Upper lobe of left lung (tissue), 4 donors: ENCODE results near the gene MICA.

Experiments
- POLR2A ChIP-seq, 4 donors: fragments of 450-650 bp; IDR thresholded peaks; one replicate each; pipeline ENCODE4 v1.5.1; 2016 to 2017; ENCODE audit warnings: antibody characterized with exemption in 4 of 4, mild to moderate bottlenecking in 2 of 4
- POLR2AphosphoS5 ChIP-seq, 2 donors: sonication (generic); formaldehyde crosslinking; IDR thresholded peaks; one replicate each; pipeline ENCODE4 v1.5.1; 2017; ENCODE audit warnings: antibody characterized with exemption in 2 of 2
- TF ChIP-seq, protein P1 (sequence below), 6 experiments: fragments of 450-650 bp in 4 of 6; fragments of 200-600 bp in 2 of 6; sonication (generic) in 2 of 6; IDR thresholded peaks; one replicate each; pipeline ENCODE4 v1.5.1; 2016 to 2019; ENCODE audit warnings: antibody characterized with exemption in 6 of 6

- TF ChIP-seq, protein P1, sequence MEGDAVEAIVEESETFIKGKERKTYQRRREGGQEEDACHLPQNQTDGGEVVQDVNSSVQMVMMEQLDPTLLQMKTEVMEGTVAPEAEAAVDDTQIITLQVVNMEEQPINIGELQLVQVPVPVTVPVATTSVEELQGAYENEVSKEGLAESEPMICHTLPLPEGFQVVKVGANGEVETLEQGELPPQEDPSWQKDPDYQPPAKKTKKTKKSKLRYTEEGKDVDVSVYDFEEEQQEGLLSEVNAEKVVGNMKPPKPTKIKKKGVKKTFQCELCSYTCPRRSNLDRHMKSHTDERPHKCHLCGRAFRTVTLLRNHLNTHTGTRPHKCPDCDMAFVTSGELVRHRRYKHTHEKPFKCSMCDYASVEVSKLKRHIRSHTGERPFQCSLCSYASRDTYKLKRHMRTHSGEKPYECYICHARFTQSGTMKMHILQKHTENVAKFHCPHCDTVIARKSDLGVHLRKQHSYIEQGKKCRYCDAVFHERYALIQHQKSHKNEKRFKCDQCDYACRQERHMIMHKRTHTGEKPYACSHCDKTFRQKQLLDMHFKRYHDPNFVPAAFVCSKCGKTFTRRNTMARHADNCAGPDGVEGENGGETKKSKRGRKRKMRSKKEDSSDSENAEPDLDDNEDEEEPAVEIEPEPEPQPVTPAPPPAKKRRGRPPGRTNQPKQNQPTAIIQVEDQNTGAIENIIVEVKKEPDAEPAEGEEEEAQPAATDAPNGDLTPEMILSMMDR (IDR thresholded peaks at IDR 0.05) = no peak
- TF ChIP-seq POLR2A (IDR thresholded peaks at IDR 0.05) = peak in 2 of 4 donors; percentile 11 to 28
- peak in 1 of 2 donors; percentile 78 for TF ChIP-seq POLR2AphosphoS5 (IDR thresholded peaks at IDR 0.05)
These were observed 2.0 kb upstream of the MICA start for GRCh38 chr6:31401403-31401802.
